ENCODE results near the gene CD69.

Gene CD69

DNA sequence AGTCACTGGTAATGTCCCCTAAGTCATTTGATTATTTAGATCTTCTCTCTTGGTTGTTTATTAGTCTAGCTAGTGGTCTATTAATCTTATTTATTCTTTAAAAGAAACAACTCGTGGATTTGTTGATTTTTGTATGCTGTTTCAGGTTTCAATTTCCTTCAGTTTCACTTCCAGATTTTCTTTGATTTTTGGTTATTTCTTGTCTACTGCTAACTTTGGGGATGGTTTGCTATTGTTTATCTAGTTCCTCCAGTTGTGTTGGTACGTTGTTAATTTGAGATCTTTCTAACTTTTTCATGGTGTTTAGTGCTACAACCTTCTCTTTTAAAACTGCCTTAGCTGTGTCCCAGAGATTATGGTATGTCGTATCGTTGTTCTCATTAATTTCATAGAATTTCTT lies 18.5 kb upstream of the CD69 start:
- DNase-seq: no peak

DNA sequence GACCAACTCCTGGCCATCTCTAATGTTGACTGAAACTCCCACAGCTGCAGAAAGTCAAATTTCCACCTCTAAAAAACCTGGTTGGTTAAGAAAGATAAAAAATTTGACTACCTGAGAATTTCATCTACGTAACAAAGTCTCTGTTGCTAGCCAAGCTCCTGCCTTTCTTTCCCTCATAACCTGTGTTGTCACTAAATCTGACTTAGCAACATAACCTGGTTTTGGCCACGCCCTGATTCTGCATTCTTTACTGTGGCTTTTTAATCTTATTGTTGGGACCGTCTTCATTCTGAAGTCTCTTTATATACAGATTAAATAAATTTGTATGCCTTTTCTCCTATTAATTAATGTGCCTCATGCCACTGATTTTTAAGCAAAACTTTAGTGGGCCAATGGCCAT lies 16.1 kb upstream of the CD69 start:
- no peak for DNase-seq

DNA sequence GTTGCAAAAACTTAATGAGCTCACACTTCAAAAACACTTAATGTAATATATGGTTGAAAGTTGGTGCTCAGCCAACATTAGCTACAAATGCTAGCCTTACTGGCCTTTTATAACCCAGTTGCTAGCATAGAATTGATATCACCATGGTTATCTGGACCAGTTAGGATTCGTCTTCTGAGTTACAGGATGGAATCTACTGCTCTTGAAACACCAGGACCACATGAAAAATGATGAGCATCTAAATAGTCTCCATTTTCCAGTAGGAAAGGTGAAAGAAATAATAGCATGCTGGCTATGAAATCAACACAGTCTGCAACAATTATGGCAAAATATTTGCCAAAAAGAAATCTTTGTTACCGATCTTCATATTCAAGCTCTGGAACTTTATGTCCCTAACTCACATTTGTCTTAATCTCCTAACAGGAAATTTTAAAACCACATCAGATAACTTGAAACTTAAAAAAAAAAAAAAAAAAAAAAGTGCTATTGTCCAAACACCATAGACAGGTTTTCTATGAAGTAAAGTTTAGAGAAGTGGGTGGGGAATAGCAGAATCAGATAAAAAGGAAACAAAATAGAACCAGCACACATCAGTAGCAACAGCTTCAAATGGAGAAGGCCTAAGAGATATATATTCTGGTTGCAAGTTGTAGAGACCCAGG lies 12.6 kb upstream of the CD69 start:
- no peak for DNase-seq

DNA sequence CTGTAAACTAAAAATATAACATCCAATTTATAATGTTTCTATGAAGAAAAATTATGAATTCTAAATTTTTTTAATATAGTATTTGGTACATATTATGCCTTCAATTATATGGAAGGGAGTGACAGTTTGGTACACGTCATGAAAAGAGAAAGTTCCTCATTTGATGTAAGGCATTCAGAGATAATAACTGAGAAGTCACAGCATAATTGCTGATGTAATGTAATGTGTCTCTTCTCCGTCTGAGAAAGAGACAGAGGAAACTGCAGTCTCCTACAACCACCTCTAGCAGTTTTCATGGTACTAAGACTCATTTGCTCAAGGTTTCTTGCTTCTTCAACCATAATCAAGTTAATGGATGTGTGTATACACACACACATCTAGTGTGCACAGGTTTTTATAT lies 2.3 kb upstream of the CD69 start:
- DNase-seq: no peak

DNA sequence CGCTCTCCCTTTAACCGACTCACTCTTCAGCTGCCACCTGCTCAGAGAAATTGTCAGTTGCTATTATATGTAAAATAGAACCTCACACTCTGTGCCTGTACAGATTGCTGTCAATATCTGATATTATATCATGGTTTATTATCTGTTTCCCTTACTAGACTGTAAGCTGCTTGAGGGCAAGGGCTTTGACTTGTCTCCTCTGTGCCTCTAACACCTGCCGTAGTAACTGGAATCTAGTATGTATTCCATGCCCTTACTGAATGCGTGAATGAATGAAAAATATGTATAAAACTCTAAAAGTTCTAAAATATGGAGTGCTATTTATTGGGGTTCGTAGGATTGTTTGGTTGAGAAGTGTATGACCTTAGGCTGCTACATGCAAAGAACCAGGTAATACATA lies 1.7 kb upstream of the CD69 start:
- no peak for DNase-seq

DNA sequence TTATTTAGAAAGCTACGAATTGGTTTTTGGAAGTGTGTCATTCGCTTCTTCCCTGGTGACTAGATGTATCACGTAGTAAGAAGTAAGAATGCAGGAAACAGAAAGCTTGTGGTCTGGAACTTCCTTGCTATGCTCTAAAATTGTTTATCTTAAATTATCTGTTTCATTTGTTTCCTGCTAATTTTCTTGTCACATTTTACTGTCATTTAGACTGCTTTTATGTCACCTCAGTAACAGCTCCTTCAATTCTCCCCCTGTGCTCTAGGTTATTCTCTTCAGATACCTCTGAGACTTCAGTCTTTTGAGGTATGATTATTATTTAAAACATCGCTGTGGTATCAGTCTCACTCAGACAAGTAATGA lies 699 bp upstream of the CD69 start:
- DNase-seq: no peak

DNA sequence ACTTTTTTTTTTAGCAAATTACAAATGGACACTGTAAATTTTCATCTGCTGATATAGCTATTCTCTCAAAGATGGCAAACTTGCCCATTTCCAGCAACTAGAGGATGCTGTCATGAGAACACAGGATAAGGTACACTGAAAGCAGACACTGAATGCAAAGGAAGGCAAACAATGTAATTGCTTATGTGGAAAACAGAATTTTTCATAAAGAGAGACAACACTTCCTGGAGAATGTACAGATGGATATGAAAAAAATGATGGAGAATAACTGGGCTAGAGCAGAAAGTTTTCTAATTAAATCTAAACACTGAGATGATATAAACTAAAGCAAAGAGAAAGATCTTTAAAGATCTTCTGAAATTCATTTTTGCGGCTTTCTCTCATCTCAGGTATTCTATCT lies 581 bp downstream of the CD69 start:
- DNase-seq: no peak

DNA sequence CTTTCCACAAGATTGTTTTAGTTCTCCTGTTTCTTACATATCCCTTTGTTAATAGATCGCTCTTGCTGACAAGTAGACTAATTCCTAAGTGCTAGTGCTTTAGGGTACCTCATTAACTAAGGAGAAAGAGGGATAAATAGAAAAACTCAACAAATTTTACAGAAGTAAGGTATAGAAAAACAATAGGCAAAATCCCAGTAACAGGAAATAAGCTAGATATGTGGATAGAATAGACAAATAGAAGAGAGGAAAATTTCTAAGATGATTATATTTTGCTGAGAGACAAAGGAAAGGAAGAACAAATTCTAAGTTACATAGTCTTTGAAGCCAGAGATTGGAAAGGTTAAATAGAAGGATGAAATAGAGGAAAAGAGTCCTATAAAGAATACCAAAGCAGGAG lies 1.0 kb downstream of the CD69 start:
- no peak for DNase-seq

DNA sequence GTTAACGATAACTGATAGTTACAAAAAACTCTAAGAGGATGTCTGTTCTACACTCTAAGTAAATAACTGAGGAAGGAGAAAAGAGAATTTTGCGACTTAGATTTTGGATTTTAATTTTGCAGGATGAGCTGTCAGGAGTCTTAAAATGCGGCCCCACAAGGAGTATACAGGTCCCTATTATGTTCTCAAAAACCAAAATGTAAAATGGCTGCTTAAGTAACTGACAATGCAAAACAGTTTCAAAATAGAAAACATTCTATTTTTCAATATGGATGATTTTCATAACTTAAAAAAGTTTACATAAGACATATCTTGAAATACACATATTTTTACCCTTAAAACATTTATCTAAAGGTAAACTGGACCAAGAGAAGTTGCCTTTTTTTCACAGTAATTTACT lies 2.6 kb downstream of the CD69 start:
- no peak for DNase-seq

DNA sequence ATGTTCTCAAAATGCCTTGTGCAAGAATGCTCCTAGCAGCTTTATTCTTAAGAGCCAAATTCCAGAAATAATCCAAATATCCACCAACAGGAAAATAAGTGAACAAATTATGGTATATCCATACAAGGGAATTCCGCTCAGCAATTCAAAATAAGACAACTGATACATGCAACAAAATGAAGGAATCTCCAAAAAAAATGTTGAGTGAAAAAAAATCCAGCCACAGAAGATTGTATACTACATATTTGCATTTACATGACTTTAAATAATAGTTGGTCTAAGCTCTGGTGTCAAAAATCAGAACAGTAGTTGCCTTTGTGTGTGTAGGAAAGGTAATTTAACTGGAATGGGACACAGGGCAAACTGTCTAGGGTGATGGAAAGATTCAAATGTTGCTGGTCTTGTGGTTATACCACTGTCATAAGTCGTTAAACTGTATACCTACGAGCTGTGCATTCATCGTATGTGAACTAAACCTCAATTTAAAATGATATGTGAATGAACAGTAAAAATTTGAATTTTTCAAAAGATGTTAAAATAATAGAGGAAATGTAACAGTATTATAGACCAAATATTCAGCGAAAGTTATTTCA lies 3.2 kb downstream of the CD69 start:
- DNase-seq: no peak

DNA sequence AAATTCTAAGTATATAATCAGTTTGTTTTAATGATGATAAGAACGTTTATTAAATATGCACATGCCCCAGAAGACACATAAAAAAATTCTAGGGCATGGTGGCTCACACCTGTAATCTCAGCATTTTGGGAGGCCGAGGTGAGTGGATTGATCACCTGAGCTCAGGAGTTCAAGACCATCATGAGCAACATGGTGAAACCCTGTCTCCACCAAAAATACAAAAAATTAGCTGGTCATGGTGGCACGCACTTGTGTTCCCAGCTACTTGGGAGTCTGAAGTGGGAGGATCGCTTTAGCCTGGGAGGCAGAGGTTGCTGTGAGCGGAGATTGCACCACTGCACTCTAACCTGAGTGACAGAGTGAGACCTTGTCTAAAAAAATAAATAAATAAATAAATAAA lies 4.0 kb downstream of the CD69 start:
- no peak for DNase-seq

DNA sequence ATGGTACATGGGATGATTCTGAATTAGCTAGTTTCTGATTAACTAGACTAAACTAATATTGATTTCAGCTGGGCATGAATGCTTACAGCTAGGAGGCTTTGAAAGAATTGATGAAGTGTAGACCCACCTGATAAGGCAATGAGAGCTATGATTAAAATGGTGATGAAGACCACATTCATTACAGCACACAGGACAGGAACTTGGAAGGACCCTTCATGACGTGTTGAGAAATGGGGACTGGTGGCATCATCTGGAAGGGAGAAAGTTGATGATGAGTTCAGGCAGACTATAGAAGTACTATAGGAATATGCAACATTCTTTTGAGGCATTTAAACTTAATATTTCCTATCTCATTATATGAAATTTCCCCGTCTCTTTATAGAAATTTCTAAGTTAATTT lies 4.5 kb downstream of the CD69 start:
- DNase-seq: no peak

DNA sequence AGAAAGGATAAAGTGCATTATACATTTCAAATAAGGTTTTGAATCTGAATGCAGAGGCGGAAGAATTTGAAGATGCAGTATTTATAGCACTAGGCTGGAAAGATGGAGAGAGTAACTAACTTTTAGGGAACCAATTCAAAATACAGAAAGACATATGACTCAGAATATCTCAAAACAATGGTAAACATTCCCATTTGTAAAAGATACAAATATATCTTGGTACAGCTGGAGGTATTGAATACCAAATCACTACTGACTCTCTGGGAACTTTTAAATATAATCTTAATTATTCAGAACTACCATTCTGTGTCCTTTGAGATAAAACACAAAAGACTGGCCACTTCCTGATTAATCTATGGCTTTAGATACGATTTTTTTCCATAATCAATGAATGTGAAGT lies 5.1 kb downstream of the CD69 start:
- DNase-seq: no peak

DNA sequence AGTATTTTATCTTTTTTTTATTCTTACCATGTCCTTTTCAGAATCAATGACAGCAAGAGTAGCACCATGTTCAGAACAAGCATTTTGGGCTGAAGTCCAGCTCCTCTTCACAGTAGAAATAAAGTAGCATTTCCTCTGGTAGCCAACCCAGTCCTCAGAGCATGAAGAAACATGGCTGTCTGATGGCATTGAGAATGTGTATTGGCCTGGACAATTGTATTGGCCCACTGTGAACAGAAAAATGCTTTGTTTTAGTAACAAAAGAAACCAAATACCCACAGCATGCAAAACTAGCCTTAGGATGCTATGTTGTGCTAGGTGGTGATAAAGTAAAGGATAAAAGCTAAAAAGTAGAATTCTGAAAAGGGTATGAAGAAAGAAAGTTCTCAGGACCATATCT lies 5.7 kb downstream of the CD69 start:
- no peak for DNase-seq

DNA sequence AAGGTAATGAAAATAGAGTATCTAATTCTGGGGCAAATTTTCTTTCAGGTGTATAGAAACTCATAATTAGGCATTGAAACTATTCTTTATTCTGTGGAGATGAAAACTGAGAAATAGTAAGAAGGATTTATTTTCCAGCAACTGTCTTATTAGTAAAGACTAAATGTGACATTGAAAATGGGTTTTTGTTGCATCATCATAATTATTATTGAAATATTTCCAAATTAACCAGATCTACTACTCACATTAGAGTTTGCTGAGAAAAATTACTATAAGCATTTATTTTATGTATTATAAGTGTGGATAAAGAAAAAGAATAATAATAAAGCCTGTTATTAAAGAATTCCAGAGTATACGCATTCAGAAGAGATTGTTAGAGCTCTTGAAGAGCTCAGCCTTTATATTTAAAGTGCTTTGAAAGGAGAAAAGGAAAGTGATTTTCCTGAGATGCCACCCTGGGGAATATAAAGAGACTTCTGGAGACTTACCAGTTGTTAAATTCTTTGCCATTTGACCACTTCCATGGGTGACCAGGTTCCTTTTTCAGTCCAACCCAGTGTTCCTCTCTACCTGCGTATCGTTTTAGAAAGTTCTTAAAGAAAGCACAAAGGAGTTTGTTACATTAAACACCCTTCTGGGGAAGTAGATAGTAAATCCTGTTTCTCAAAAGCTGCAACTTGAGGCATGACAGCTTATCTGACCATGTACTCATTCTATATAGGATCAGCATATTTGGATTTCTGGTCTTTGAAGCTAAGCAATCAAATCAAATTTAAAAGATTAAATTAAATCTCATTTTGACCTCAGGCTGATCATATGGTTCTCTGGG lies 6.4 kb downstream of the CD69 start:
- no peak for DNase-seq

DNA sequence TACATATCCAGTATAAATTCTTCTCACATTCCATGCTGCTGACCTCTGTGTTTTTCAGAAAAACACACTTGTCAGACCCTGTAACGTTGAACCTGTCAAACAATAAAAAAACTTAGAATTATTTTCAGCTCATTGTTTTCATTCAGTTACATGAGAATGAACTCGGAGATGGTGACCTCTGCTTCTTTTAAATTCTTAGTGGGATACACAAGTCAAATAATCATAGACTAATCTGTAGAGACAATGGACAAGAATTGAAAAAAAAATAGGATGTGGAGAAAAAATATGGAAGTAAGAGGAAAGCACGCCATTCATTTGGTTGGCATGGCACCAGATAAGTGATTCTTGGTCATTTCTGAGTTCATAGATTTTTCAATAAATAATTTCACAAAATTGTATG lies 7.2 kb downstream of the CD69 start:
- DNase-seq: no peak

DNA sequence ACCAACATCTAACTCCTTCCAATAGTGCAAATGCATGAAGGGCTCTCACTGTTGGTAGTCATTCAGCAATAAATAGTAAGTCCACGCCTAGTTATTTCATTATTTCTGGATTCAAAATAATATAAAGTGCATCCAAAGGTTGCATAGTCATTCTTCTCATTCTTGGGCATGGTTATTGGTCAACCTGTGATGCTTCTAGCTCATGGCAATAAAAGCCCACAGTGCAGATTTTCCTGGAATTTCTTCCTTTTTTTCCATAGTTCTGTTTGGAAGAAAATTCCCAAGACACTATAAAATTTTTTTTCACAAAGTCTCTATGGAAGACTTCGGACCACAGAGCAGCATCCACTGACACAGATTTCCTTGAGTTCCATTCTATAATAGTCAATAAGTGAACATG lies 7.6 kb downstream of the CD69 start:
- no peak for DNase-seq

DNA sequence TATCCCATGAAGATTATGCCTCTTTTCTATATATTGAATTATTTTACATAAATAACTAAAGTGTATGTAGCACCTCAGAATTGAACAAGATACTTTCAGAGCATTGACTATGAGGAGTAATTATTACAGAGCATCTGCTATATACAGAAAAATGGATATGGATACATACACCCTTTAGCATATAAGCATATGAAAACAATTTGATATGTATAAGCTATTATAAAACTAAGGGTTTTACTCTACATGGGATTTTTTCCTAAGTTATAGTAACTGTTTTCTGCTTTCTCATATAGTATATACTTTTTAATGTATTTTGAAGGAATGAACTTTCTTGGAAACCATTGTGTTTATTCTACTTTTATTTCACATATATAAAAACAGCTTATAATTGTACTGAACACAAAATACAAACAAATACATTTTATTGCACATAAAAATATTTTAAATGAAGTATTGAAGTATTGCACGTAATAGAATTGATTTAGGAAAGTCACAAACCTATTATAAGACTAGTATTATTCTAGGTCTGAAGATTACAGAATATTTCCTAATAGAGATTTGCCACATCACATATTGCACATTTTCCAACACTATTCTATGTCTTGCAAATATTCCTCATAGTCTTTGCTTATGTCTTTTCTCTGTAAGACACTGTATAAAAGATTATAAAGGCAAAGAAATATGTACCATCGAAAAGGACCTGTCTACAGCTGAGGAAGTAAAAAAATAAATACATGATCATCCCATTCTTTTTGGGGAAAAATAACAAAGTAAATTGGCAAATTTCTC lies 8.4 kb downstream of the CD69 start:
- no peak for DNase-seq

DNA sequence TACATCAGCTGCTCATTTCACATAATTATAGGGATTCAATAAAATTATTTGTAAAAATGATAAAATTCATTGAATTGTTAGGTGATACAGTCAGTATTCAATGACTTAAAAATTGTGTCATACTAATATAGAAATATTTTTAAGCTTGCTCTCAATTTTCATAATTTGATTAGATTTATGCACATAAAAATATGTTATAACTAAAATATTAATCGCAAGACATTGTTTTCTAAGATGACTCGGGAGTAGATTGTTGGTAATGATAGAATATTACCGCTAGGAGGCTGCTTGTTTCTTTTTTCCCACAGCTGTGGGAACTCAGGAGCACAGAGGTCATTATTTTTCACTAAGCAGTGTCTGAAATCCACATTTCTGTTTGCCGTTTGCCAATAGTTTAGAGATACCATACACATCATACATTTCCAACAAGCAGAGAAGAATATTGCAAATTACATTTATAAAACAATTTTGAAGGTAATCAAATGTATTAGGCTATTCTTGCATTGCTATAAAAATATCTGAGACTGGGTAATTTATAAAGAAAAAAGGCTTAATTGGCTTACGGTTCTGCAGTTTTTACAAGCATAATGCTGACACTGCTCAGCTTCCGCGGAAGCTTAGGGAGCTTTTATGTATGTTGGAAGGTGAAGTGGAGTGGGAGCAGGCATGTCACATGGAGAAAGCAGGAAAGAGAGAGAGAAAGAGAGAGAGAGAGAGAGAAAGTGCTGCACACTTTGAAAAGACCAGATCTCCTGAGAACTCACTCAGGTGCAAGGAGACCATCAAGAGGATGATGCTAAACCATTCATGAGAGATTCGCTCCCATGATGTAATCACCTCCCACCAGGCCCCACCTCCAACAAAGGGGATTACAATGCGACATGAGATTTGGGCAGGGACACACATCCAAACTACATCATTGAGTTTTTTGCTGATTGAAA lies 9.2 kb downstream of the CD69 start:
- DNase-seq: no peak

DNA sequence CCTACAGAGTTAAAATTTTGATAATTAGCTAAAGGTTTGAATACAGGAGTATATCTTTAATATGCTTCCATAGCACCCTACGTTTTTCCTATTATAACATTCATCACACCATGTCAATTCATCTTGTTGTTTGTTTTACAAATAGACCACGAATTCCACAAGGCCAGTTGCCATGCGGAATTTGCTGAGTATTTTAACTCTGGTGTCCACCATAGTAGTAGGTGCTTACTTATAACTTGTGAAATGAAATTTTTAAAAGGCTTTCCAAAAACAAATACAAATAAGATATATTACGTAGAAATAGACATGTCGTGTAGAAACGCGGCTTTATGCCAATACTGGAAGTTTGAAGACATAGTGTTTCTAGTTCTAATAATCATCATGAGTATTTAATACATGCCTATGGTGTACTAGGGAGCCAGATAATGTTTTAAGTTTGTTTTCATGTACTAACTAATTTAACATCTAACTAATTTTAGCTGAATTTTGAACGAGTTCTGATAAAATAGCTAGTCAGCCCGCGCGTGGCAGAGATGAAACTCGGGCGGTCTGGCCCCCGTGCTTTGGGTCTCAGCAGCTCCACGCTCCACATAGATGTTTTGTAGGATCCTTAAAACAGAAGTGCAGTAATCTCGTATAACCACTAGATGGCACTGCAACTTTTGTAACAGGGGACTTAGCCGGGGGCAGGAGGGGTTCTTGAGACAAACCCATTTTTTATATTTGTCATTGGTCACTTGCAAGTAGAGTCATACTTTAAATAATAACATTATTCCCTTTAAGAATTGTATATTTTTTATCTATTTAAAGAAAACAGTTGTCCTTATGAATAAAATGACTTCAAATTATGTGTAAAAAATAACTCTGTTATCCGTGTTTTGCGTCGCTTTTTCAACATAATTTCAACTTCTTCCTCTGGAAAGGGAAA lies 10.2 kb downstream of the CD69 start:
- peak; percentile 53 for DNase-seq

DNA sequence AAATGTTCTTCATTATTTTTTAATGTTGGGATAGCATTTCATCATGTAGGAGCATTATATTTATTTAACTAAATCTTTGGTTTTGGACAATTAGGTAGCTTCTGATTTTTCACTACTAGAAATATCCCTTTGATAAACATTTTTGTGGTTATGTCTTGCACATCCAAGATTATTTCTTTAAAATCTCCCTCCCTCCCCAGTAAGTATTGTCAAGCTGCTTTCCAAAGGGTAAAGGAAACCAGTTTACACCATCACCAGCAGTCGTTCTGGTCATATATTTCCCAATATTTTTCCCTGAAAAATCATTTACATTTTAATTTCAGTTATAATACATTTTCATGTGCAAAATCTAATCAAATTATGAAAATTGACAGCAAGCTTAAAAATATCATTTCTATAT lies 11.1 kb downstream of the CD69 start:
- DNase-seq: no peak
